Coronary artery (tissue), 2 donors: ENCODE data around the gene MGAT5.

ENCODE experiments used
- DNase-seq: peaks from one replicate; pipeline ENCODE4 v3.0.0-alpha.2; 2017; ENCODE audit warnings: low spot score
- H3K27ac ChIP-seq, 2 donors: fragments of 200-600 bp; sonication (generic); one replicate each; pipeline ENCODE4 v1.5.1; 2016 to 2019
- H3K4me3 ChIP-seq: fragments of 200-600 bp; sonication (generic); 2 replicates; pipeline ENCODE4 v1.5.1; 2016; ENCODE audit warnings: mild to moderate bottlenecking, moderate library complexity
- TF ChIP-seq, protein P1 (sequence below): fragments of 200-600 bp; sonication (generic); IDR thresholded peaks from one replicate; pipeline ENCODE4 v1.5.1; 2019; ENCODE audit warnings: antibody characterized with exemption

Gene MGAT5

DNA sequence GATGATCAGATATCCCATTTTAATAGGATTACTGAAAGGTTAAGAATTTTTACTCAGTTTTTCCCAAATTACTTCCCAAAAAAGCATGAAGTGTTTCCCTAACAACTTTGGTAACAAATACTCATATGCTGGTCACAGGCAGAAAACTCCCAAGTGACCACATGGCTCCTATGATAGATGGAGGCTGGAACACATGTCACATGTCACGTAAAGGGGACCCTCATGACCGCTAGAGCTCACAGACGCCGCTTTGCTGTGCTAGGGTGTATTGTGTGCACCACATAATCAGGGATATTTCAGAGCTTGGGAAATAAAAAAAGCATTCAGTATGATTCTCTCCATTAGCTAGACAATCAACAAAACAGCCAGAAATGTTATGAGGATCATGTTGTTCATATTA, 236.7 kb downstream of the MGAT5 start:
- Histone ChIP-seq H3K4me3 (no peak overlapping the region), H3K27ac (no peak overlapping the region)
- DNase-seq = no peak
- TF ChIP-seq, protein P1, sequence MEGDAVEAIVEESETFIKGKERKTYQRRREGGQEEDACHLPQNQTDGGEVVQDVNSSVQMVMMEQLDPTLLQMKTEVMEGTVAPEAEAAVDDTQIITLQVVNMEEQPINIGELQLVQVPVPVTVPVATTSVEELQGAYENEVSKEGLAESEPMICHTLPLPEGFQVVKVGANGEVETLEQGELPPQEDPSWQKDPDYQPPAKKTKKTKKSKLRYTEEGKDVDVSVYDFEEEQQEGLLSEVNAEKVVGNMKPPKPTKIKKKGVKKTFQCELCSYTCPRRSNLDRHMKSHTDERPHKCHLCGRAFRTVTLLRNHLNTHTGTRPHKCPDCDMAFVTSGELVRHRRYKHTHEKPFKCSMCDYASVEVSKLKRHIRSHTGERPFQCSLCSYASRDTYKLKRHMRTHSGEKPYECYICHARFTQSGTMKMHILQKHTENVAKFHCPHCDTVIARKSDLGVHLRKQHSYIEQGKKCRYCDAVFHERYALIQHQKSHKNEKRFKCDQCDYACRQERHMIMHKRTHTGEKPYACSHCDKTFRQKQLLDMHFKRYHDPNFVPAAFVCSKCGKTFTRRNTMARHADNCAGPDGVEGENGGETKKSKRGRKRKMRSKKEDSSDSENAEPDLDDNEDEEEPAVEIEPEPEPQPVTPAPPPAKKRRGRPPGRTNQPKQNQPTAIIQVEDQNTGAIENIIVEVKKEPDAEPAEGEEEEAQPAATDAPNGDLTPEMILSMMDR = no peak

DNA sequence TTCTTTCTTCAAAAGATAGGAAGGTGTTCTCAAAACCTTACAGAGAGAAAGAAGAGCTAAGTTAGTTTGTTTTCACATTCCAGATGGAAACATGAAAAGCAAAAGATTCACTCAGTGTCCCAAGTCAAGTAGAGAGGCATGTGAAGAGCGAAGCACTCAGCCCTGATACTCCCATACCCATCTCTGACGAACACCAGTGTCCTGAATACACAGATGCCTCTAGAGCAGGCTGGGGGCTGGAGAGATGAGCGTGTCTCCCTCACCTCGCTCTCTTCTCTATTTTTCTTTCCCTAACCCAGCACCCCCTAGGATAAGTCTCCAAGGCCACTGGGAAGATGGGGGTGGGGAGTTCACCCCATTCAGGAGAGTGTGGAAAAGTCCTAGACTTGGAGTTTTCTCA, 237.2 kb downstream of the MGAT5 start:
- DNase-seq = no peak

DNA sequence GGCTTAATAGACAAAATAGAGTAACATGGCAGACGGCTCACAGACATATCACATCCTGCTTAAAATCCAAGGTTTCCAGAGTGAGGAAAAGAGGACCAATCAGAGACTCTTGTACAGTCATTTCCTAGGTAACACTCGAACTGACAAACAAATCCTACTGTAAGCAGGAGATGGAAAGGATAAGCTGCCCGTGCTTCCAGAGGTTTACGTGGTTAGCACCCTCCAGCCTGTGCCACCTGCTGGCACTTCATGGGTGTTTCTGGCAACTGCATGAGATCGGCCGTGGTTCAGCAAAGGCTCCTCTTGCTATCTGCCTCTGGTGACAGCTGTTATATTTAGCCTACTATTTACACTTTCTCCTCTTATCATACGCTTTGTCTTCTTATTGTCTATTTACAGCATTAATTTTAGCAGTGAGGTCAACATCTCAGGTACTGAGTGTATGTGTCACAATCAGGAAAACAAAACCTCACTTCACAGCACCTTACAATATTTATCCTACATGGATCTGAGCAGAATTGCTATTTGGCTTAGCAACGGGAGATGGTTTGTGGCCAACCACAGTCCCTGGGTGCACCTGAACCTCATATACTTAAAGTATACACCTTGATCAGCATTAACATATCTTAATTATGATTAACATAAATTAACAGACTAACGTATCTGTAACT, 238.0 kb downstream of the MGAT5 start:
- no peak overlapping the region for H3K27ac ChIP-seq
- TF ChIP-seq, protein P1 = no peak
- no peak overlapping the region for H3K4me3 ChIP-seq
- no peak for DNase-seq

More for the DNA sequence above, 237.2 kb downstream of the MGAT5 start:
- Histone ChIP-seq H3K27ac (no peak overlapping the region), H3K4me3 (no peak overlapping the region)
- TF ChIP-seq, protein P1 = no peak

DNA sequence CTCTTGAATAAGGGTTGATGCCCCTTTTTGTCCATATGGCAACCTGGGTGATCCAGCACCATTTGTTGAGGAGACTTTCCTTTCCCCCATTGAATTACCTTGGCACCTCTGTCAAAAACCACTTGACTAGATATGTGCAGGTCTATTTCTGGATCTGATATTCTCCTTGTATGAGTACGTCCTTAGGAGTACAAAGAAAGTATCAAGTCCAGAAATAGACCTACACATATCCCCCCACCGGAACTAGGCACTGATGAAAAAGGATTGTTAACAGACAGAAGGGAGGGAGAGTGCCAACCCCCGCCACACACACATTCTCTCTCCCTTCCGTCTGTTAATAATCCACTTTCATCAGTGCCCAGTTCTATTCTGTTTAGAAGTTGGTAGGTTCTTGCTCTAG, 239.9 kb downstream of the MGAT5 start:
- H3K27ac ChIP-seq = no peak overlapping the region
- no peak for DNase-seq
- TF ChIP-seq, protein P1 = no peak
- no peak overlapping the region for H3K4me3 ChIP-seq

DNA sequence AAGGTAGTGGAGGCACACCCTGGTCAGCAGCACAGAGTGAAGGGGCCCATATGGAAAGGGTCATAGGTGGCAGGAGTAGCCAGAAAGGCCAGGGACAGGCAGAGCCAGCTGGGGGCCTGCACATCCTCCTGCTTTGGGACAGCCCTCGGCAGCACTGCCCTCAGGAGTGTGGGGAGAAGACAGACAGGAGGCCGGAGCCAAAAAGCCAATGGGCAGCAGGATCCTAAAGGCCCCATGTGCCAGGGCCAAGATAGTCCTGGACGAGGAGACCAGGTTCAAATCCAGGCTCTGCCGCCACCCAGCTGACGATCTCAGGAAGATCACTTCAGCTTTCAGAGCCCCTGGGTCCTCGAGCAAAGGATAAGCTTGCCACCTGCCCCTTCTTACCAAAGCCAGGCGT, 244.8 kb downstream of the MGAT5 start:
- TF ChIP-seq, protein P1 = no peak
- no peak overlapping the region for H3K4me3 ChIP-seq
- no peak overlapping the region for H3K27ac ChIP-seq
- no peak for DNase-seq

DNA sequence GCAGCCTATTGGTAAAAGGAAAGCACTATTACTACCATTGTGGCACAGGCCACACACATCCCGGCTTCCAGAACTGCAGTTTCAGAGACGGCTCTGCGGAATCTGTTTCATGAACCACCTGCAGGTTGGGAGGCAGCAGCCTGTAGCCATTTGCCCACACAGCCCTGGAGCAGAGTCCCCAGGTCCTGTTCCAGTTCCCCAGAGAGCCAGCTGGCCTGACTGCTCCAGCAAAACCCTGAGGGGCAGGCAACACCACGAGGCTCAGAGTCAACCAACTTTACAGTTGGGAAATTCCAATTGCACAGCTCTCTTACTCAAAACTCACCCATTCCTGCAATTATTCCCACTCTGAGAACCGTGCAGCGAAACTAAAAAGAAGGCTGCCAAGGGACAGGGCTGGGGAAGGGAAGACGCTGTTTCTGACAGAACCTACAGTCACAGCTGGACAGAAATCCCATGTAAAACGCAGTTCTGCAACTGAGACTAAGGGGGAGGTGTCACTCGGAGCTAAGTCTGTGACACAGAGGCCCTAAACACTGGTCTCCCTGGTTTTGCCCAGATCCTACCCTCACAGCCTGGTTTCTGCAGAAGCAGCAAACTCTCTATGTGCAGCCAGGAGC, 245.5 kb downstream of the MGAT5 start:
- no peak for DNase-seq
- Histone ChIP-seq H3K27ac (no peak overlapping the region), H3K4me3 (no peak overlapping the region)
- TF ChIP-seq, protein P1 = no peak
